ENCODE results near the gene CERT1.
"Not testable (repeated sequence)": the region's sequence is repeated elsewhere in the genome, so short reads cannot be mapped to it uniquely, and the experiment has no call there.

Gene CERT1

DNA sequence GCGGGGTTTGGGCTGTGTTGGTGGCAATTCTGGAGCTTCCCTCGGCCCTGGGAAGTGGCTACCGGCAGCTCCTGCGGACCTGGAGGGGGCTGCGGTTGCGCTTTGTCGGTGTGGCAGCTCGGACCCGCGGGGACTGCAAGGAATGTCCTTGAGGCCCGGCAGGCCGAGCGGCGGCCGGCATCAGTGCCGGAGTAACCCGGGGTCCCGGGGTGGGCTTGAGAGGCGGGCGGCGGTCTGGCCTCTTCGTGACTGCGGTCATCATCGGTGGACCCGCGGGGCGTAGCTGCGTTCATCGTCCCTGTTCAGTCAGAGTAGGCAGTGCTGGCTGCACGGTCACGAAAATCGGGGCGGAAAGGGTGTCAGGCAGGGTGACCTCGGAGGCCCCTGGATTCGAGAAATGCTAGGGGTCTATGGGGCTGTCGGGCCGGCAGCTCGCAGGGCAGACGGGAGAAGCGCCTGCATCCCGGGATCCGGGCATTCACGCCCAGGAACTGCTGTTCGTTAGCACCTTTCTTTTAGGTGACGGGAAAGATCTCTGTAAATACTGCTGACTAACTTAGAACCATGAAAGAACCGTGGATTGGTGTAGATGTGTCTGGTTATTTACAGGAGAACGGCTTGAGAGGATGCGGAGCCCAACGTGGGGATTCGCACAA lies 173.9 kb downstream of the CERT1 start:
- no peak for DNase-seq

DNA sequence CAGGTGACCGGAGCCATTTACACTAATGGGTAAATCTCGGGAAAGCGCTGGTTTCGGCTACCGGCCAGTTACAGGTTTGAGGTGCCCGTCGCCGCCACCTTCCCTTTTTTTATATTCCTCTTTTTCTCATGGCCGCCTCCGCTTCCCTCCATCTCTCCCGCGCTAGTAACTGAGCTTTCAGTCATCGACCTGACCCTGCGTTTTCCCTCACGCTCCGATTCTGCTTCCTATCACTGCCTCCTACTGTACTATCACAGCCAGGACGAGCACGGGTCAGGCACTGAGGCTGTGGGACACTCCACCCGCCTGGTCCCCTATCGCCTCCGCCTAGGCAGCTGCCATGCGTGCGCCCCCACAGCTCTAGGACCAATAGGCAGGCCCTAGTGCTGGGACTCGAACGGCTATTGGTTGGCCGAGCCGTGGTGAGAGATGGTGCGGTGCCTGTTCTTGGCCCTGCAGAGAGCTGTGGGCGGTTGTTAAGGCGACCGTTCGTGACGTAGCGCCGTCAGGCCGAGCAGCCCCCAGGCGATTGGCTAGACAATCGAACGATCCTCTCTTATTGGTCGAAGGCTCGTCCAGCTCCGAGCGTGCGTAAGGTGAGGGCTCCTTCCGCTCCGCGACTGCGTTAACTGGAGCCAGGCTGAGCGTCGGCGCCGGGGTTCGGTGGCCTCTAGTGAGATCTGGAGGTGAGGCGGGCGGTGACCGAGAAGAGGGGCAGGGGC lies 174.7 kb downstream of the CERT1 start, which contains the start of gene HMGCR:
Gene HMGCR (plus strand): TSS at position 606 of the 722 bp plus-strand sequence. CDS start 5,386 bp downstream, outside the sequence.
- DNase-seq = peak; percentile 95

DNA sequence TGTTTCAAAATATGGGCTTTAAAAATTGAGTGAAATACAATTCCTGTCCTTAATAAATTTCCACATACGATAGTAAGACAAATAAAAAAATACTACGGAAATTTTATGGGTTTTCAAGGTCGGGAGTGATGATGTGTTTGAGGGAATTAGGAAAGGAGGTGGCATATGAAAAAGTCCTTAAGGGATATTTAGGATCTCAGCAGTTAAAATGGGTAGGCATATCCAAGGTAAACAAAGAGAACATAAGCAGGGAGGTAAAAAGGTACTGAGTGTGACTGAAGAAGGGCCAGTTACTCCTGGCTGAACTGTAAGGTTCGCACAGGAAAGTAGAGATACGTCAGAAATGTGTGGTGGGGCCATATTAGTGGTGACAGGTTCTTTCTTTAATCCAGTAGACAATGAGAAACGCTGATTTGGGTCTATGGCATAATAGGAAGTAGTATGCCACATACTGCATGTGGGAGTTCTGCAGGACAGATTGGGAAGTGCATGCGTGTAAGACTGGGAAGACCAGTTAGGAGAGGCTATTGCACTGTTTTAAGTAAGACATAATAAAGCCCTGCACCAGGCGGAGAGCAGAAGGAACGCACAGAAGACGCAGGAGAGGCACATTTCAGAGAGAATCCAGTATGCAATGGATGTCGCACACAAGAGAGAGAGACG lies 175.3 kb downstream of the CERT1 start:
- peak; percentile 83 for DNase-seq

DNA sequence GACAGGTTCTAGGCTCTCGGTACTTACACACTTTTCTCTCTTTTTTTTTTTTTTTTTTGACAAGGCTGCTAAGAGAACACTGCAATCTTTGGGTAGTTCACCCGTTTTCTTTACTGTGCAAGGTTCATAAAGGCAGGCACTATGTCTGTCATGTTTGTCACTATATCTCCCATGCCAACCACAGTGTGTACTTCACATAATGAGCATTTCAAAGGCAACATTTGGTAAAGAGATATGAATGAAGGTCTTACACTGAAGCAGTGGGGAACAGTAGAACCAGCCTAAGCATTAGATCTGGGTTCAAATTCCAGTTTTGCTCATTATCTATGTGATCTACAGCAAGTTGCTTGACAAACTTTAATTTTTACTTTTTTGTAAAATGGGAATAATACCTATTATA lies 175.9 kb downstream of the CERT1 start:
- DNase-seq = no peak

DNA sequence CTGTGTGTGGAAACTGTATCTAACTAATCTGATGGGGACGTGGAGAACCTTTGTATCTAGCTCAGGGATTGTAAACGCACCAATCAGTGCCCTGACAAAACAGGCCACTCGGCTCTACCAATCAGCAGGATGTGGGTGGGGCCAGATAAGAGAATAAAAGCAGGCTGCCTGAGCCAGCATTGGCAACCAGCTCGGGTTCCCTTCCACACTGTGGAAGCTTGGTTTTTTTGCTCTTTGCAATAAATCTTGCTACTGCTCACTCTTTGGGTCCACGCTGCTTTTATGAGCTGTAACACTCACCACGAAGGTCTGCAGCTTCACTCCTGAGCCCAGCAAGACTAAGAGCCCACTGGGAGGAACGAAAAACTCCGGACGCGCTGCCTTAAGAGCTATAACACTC lies 177.0 kb downstream of the CERT1 start:
- not testable (repeated sequence) for DNase-seq

DNA sequence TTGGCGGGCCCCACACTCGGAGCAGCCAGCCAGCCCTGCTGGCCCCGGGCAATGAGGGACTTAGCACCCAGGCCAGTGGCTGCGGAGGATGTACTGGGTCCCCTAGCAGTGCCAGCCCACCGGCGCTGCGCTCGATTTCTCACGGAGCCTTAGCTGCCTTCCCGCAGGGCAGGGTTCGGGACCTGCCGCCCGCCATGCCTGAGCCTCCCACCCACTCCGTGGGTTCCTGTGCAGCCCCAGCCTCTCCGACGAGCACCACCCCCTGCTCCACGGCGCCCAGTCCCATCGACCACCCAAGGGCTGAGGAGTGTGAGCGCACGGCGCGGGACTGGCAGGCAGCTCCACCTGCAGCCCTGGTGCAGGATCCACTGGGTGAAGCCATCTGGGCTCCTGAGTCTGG lies 177.7 kb downstream of the CERT1 start:
- not testable (repeated sequence) for DNase-seq

DNA sequence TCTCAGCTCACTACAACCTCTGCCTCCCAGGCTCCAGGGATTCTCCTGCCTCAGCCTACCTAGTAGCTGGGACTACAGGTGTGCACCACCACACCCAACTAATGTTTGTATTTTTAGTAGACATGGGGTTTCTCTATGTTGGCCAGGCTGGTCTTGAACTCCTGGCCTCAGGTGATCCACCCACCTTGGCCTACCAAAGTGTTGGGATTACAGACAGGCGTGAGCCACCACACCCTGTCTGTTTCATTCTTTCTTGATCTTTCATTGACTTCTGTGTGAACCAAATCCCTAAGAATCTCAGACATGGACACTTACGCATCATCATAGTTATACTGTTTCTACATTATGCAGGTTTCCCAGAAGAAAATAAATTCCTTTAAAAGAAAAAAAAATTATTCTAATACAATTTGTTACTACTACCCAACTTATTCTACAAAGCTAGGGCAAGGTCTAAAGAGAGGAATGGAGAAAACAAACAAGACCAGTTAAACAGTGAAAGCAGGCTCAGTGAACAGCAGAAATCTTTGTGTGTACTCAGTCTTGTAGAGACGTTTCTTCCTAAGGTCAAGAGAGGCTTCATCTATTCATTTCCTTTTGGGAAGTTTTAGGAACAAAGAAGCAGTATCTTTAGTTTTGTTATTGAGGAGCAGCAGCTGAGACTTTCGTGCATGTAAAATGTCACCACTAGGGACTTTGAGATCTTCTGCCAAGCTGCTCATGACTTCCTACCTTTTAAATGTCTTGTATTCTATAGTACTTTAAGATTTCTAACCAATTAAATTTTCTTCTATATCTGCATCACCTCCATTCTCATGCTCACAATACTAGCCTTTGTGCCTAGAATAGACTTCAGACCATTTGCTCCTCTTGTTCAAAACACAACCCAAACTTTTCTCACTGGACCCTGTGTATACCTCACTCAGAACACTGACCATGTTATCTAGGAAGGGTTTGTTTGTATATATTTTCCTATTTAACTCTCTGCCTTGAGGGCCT lies 180.0 kb downstream of the CERT1 start:
- DNase-seq = peak; percentile 47

DNA sequence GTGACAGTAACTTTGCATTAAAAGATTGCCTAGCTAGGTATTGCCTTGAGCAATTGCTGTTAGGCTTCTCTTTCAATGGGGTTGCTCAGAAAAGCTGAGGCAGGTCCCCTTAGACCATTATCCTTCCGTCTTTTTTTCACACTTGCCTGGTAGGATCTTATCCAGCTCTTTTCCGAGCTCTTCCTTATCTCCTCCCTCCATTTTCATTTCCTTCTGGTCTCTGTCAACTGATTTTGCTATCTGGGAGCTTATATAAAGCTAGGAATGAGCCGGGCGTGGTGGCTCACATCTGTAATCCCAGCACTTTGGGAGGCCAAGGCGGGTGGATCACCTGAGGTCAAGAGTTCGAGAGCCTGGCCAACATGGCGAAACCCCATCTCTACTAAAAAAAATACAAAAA lies 181.0 kb downstream of the CERT1 start:
- DNase-seq = no peak
